Midbrain (tissue), 1 donor: ENCODE data around the gene TNP2.
"Not testable (repeated sequence)": the region's sequence is repeated elsewhere in the genome, so short reads cannot be mapped to it uniquely, and the experiment has no call there.

Experiments used
- DNase-seq: peaks from one replicate; lab custom pipeline; 2025; lab: John Stamatoyannopoulos, UW

TNP2 gene

DNA sequence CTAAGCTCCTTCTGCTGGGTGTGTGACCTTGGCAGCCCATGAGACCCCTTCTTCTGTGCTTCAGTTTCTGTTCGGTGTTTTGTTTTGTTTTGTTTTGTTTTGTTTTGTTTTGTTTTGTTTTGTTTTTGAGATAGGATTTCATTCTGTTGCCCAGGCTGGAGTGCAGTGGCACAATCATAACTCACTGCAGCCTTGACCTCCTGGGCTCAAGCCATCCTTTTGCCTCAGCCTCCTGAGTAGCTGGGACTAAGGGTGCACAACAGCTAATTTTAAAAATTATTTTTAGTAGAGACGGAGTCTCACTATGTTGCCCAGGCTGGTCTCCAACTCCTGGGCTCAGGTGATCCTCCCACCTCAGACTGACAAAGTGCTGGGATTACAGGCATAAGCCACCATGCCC is 48.6 kb downstream of the TNP2 start:
- not testable (repeated sequence) for DNase-seq

DNA sequence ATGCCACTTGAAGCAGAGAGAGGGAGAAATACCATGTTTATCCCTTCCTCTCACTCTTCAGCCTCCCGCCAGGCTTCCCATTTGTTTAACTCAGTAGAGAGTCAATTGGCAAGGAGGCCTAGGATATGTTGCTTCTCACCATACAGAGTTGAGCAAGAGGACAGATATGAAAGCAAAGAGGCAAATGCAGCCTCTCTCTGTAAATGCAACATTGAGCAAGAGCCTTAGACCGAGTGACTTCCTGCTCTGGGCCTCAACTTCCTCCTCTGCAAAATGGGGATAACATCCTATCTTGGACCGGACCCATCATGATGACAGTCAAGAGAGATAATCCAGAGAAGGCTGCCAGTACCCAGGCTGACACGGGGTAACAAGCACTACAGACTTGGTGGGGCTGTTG is 49.9 kb downstream of the TNP2 start:
- no peak for DNase-seq

DNA sequence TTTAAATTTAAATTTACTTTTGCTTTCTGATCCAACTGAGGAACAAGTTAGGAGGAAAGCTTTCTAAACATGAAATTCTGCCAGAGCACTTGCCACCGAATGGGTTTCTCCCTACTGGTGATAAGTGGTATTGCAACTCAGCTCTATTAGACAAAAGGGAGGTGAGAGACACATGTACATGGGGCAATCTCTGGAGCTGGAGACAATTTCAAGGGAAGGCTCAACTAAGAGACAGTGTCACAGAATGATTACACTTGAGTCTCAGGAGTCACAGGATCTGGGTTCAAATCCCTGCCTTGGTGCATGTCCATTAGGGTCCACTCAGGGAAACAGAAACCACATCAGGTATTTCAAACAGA is 50.5 kb downstream of the TNP2 start:
- no peak for DNase-seq
